ENCODE data around the gene F5. TPM values are rescaled to one million over a fixed set of nuclear protein-coding genes. Genes with fewer than 3 reads are reported as not detected.

F5 gene
- total and polyA plus RNA-seq, 10 donors: 1.7 to 34.5 (median 7.4) TPM

DNA sequence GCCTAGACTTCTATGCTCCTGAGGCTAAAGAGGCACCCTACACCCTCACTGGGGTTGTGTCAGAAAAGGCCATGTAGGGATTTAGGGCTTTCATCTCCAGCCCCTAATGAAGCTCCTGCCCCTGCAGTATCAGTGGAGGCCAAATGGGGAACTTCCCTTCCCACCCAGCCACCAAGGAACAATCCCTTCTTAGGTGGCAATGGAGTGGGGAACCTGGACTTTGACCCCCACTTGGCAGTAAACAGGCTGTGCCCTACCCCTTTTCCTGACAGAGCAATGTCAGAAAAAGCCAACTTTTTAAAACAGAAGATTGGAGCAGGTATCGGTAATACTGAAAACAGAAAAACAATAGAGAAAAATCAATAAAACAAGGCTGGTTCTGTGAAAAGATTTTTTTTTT is 65.1 kb downstream of the F5 start:
- H3K27me3 ChIP-seq (replicated peaks in 1 of 7): no peaks in the 10 kb centered on the region
- intact Hi-C loops (cut with DNase I; ENCODE audit: low total_unique reads): no loop called here
- DNase-seq: no peak
- WGBS, 5 donors: 97 to 100% (median 98%) methylated on average over 1 of the region's 1 CpG
- no peaks in the 10 kb centered on the region for H3K4me1 ChIP-seq
- peaks cover 0 to 96% (median 0%) of the 10 kb centered on the region in 6 donors for H3K36me3 ChIP-seq
- no peaks in the 10 kb centered on the region for H3K9me3 ChIP-seq
- no peak overlapping the region for H3K4me3 ChIP-seq
- no peak overlapping the region for H3K27ac ChIP-seq
- no peak for TF ChIP-seq POLR2AphosphoS5 (IDR thresholded peaks at IDR 0.05)
- TF ChIP-seq POLR2A (IDR thresholded peaks at IDR 0.05): no peak
- TF ChIP-seq, protein P1, sequence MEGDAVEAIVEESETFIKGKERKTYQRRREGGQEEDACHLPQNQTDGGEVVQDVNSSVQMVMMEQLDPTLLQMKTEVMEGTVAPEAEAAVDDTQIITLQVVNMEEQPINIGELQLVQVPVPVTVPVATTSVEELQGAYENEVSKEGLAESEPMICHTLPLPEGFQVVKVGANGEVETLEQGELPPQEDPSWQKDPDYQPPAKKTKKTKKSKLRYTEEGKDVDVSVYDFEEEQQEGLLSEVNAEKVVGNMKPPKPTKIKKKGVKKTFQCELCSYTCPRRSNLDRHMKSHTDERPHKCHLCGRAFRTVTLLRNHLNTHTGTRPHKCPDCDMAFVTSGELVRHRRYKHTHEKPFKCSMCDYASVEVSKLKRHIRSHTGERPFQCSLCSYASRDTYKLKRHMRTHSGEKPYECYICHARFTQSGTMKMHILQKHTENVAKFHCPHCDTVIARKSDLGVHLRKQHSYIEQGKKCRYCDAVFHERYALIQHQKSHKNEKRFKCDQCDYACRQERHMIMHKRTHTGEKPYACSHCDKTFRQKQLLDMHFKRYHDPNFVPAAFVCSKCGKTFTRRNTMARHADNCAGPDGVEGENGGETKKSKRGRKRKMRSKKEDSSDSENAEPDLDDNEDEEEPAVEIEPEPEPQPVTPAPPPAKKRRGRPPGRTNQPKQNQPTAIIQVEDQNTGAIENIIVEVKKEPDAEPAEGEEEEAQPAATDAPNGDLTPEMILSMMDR (IDR thresholded peaks at IDR 0.05 in 8 of 11, conservative IDR thresholded peaks at IDR 0.05 in 3 of 11): no peak

DNA sequence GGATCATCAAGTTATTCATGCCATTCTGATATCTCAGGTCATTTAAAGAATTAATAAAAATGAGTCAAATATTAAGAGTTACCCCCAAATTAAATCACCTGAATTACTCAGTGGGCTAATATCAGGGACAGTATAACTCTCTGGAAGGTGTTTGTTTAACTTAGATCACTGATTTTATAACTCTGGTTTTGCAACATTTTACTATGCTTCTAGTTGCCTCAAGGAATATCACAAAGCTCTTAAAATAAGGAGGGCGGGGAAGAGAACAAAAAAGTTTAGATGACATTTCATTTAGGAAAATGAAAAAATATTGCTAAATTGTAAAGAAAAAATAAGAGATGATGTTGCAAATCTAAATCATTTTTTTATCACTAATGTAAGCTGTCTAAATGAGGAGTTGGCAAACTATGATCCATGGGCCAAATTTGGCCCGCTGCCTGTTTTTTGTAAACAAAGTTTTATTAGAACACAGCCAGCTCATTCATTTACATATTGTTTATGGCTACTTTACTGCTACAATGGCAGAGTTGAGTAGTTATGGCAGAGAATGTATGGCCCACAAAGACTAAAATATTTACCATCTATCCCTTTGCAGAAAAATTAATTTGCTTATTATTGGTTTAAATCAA is 68.6 kb downstream of the F5 start:
- no peak for DNase-seq
- H3K4me1 ChIP-seq: no peaks in the 10 kb centered on the region
- intact Hi-C loops (cut with DNase I; ENCODE audit: low total_unique reads): no loop called here
- WGBS, 5 donors: 90 to 98% (median 95%) methylated on average over 2 of the region's 2 CpGs
- H3K27ac ChIP-seq: no peak overlapping the region
- no peak overlapping the region for H3K4me3 ChIP-seq
- TF ChIP-seq, protein P1 (IDR thresholded peaks at IDR 0.05 in 8 of 11, conservative IDR thresholded peaks at IDR 0.05 in 3 of 11): no peak
- no peak for TF ChIP-seq POLR2A (IDR thresholded peaks at IDR 0.05)
- TF ChIP-seq POLR2AphosphoS5 (IDR thresholded peaks at IDR 0.05): no peak
- peaks cover 0 to 87% (median 0%) of the 10 kb centered on the region in 6 donors for H3K36me3 ChIP-seq
- H3K27me3 ChIP-seq (replicated peaks in 1 of 7): no peaks in the 10 kb centered on the region
- H3K9me3 ChIP-seq: no peaks in the 10 kb centered on the region

DNA sequence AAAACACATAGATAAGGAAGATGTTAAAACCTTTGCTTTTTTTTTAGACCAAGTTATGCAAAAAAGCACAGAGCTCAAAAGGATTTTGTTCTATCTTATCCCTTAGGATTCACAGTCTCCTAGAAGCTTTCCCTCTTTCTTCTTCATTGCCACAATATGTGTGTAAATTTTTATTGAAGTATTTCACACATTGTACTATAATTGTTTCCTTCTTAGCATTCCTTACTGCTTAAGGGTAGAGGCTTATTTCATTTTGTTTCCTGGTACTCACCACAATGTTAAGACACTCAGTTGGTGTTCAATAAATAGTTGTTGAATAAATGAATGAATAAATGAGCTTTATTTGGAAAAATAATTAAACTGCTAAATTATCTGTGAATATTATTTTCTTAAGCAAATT is 70.6 kb downstream of the F5 start:
- TF ChIP-seq, protein P1 (IDR thresholded peaks at IDR 0.05 in 8 of 11, conservative IDR thresholded peaks at IDR 0.05 in 3 of 11): no peak
- TF ChIP-seq POLR2AphosphoS5 (IDR thresholded peaks at IDR 0.05) (no peak), POLR2A (IDR thresholded peaks at IDR 0.05) (no peak)
- peaks cover 0 to 67% (median 0%) of the 10 kb centered on the region in 6 donors for H3K36me3 ChIP-seq
- H3K4me3 ChIP-seq: no peak overlapping the region
- DNase-seq: no peak
- intact Hi-C loops (cut with DNase I; ENCODE audit: low total_unique reads): no loop called here
- H3K27me3 ChIP-seq (replicated peaks in 1 of 7): no peaks in the 10 kb centered on the region
- no peak overlapping the region for H3K27ac ChIP-seq
- H3K9me3 ChIP-seq: no peaks in the 10 kb centered on the region
- H3K4me1 ChIP-seq: no peaks in the 10 kb centered on the region

- no peak for DNase-seq
- 67 to 91% (median 73%) methylated on average over 2 of the region's 2 CpGs for WGBS, 5 donors
- Histone ChIP-seq H3K27me3 (replicated peaks in 1 of 7) (no peaks in the 10 kb centered on the region), H3K27ac (no peak overlapping the region), H3K9me3 (no peaks in the 10 kb centered on the region), H3K4me1 (no peaks in the 10 kb centered on the region), H3K4me3 (no peak overlapping the region), H3K36me3 (peaks cover 0 to 58% (median 0%) of the 10 kb centered on the region in 6 donors)
- intact Hi-C loops (cut with DNase I; ENCODE audit: low total_unique reads): no loop called here
- TF ChIP-seq POLR2A (IDR thresholded peaks at IDR 0.05) (no peak), POLR2AphosphoS5 (IDR thresholded peaks at IDR 0.05) (no peak)
- TF ChIP-seq, protein P1 (IDR thresholded peaks at IDR 0.05 in 8 of 11, conservative IDR thresholded peaks at IDR 0.05 in 3 of 11): no peak
These were observed 71.6 kb downstream of the F5 start for GRCh38 chr1:169514566-169515270.

All from spleen (tissue), 11 donors.